Skeletal muscle tissue (tissue), 4 donors: ENCODE data around the gene PRKN. TPM values are rescaled to one million over a fixed set of nuclear protein-coding genes. Genes with fewer than 3 reads are reported as not detected.

Experiments used
- H3K27ac ChIP-seq: one replicate; pipeline ENCODE4 v1.7.0; 2013; ENCODE audit warnings: mild to moderate bottlenecking, low read depth, low read length, inconsistent platforms
- H3K27me3 ChIP-seq, 3 donors: one replicate each; pipeline ENCODE4 v1.7.0; 2013; ENCODE audit warnings: low read length in 3 of 3; ENCODE audit not compliant: control insufficient read depth in 3 of 3, insufficient read depth in 3 of 3
- H3K36me3 ChIP-seq, 3 donors: one replicate each; pipeline ENCODE4 v1.7.0; 2013; ENCODE audit warnings: low read length in 3 of 3; ENCODE audit not compliant: control insufficient read depth in 3 of 3, insufficient read depth in 3 of 3
- H3K4me1 ChIP-seq, 3 donors: one replicate each; pipeline ENCODE4 v1.7.0; 2013; ENCODE audit warnings: low read length in 3 of 3, mild to moderate bottlenecking in 3 of 3; ENCODE audit not compliant: control insufficient read depth in 3 of 3, insufficient read depth in 3 of 3
- H3K4me3 ChIP-seq, 3 donors: one replicate each; pipeline ENCODE4 v1.7.0; 2013; ENCODE audit warnings: low read length in 3 of 3
- H3K9ac ChIP-seq, 3 donors: one replicate each; pipeline ENCODE4 v1.7.0; 2013; ENCODE audit warnings: low read length in 3 of 3, mild to moderate bottlenecking in 3 of 3, moderate library complexity in 2 of 3, low read depth in 1 of 3
- H3K9me3 ChIP-seq, 3 donors: one replicate each; pipeline ENCODE4 v1.7.0; 2013; ENCODE audit warnings: low read length in 3 of 3; ENCODE audit not compliant: control insufficient read depth in 3 of 3
- total RNA-seq: library from RNA; depleted of rRNA; stranded (reverse); fragments of >200 nt; gene quantifications from one replicate; pipeline ENCODE4 v1.2.3, GENCODE V29; 2014
- donor health status: Osteomylitis.

Gene PRKN
- total RNA-seq, 1 donor from 2014 or later, result 16.7 TPM

DNA sequence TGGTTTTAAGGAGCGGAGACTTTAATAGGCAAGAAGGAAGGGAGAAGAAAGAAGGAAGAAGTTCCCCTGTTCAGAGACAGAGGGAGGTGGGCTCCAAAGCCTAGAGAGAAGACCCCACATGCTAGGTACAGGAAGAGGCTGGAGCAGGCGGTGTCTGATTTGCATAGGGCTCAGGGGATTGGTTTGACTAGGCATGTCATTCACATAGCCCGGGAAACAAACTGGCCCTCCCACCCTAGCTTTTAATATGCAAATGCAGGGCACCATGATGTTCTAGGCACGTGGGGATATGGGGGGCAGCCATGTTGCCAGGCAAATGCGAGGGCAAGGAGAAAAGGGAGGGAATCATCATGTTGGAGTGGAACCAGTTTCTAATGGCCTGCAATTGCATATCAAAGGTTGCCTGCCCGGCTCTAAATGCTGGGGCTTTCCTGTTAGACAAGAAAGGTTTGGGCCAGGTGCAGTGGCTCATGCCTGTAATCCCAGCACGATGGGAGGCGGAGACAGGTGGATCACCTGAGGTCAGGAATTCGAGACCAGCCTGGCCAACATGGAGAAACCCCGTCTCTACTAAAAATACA is 1419.4 kb downstream of the PRKN start:
- no peaks in the 10 kb centered on the region for H3K27me3 ChIP-seq
- no peaks in the 10 kb centered on the region for H3K4me1 ChIP-seq
- H3K9me3 ChIP-seq, result no peaks in the 10 kb centered on the region
- no peak overlapping the region for H3K4me3 ChIP-seq
- no peak overlapping the region for H3K27ac ChIP-seq
- no peak overlapping the region for H3K9ac ChIP-seq
- no peaks in the 10 kb centered on the region for H3K36me3 ChIP-seq

DNA sequence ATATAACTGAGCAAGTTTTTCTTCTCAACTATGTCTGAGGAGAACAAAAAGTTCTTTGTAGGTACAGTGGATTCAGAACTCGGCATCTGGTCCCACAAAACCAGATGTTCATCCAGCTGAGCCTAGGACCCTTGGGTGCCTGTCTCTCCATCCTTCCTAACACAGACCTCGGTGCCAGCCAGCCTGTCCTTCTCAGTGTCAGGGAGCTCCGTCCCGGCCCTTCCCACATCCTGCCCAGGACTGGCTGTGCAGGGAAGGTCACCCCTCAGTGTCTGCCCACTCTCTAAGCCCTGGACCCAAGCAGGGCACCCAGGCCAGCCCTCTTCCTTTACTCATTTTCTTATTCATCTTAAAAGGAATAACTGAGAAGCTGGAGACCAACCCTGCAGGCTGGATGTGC is 1421.7 kb downstream of the PRKN start:
- Histone ChIP-seq H3K9ac (no peak overlapping the region), H3K4me3 (no peak overlapping the region), H3K27me3 (no peaks in the 10 kb centered on the region), H3K27ac (no peak overlapping the region), H3K4me1 (no peaks in the 10 kb centered on the region), H3K9me3 (no peaks in the 10 kb centered on the region), H3K36me3 (no peaks in the 10 kb centered on the region)

DNA sequence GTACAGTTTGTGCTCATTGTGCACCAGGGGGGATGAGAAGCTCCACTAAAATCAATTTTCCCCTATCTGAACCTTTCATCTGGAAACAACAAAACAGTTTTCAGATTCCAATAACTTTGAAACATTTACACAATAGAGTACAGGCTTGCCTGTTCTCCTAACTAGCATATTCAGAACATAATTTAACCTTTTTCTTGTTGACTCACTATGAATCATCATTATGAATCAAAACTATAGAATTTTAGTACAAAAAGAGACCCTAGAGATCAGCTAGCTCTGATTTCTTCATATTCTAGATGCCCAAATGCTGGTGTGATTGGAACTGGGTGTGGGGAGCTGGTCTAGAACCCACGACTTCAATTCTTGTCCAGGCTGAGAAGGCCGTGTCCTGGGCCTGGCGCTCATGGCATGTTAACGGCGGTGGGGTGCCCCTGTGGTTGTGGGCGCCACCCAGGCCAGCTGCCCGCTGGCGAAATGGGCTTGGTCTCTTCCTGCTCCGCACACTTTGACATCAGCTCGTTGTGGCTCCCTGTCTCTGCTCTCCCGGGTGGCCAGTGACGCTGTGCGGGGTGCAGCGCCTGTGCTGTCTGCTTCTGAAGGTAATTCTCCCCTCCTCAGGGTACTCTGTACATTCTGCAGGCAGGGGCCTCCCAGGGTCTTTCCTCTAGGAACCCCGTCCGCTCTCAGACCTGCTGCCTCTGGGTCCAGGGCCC is 1423.8 kb downstream of the PRKN start:
- Histone ChIP-seq H3K36me3 (no peaks in the 10 kb centered on the region), H3K4me3 (no peak overlapping the region), H3K4me1 (no peaks in the 10 kb centered on the region), H3K9ac (no peak overlapping the region), H3K9me3 (no peaks in the 10 kb centered on the region), H3K27me3 (no peaks in the 10 kb centered on the region), H3K27ac (no peak overlapping the region)

DNA sequence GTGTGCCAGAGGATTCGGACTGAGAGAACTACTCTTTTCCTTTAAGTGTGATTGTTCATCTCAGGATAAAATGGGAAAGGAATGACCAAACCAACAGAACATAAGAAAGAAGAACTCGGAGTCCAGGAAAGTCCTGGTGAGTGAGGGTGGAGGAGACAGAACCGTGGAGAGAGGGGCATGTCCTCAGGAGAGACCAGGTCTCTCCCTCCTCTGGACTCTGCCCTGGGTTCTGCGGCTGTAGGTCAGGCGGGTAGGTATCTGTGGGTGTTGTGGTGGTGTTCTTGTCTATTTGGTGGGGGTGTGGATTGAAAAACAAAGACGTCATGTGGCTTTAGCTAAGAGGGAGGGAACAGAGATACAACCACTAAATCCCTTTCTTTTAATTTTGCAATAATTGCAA is 1424.6 kb downstream of the PRKN start:
- Histone ChIP-seq H3K36me3 (no peaks in the 10 kb centered on the region), H3K4me3 (no peak overlapping the region), H3K4me1 (no peaks in the 10 kb centered on the region), H3K9me3 (no peaks in the 10 kb centered on the region), H3K27ac (no peak overlapping the region), H3K27me3 (no peaks in the 10 kb centered on the region), H3K9ac (no peak overlapping the region)

DNA sequence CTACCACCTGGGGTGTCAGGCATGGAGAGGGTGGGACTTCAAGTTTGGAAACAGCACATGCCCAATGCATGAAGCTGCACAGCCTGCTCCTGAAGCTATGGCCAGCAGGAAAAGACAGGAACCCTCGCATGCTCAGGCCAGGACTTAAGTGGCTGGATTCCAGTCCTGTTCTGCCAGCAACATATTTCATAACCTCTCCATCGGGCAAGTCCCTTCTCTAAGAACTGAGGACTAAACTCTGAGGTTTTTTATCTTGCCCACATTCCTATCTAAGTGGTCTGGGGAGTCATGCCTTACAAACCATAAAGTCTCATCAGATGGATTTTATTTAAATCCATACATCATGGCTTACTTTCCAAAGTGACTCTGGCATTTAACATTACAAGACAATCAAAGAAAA is 1426.2 kb downstream of the PRKN start:
- H3K9me3 ChIP-seq, result no peaks in the 10 kb centered on the region

DNA sequence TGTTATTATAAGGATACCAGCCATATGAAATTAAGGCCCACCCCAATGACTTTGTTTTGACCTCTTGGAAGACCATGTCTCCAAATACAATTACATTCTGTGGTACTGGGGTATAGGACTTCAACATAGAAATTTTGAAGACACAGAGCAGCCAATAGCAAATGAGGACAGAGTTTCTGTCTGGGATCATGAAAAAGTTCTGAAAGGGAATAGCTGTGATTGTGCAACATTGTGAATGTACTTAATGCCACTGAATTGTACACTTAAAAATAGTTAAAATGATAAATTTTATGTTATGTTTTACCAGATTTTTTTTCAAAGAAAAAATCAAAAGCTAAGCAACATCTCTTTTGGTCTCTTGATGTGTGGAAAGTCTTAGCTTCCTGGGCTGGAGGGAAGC is 1426.7 kb downstream of the PRKN start:
- H3K9ac ChIP-seq, result no peak overlapping the region
- H3K36me3 ChIP-seq, result no peaks in the 10 kb centered on the region
- H3K4me1 ChIP-seq, result no peaks in the 10 kb centered on the region
- no peak overlapping the region for H3K4me3 ChIP-seq
- H3K27ac ChIP-seq, result no peak overlapping the region
- no peaks in the 10 kb centered on the region for H3K9me3 ChIP-seq
- H3K27me3 ChIP-seq, result no peaks in the 10 kb centered on the region

More for the DNA sequence above, 1426.2 kb downstream of the PRKN start:
- Histone ChIP-seq H3K36me3 (no peaks in the 10 kb centered on the region), H3K27me3 (no peaks in the 10 kb centered on the region), H3K9ac (no peak overlapping the region), H3K27ac (no peak overlapping the region), H3K4me3 (no peak overlapping the region), H3K4me1 (no peaks in the 10 kb centered on the region)

DNA sequence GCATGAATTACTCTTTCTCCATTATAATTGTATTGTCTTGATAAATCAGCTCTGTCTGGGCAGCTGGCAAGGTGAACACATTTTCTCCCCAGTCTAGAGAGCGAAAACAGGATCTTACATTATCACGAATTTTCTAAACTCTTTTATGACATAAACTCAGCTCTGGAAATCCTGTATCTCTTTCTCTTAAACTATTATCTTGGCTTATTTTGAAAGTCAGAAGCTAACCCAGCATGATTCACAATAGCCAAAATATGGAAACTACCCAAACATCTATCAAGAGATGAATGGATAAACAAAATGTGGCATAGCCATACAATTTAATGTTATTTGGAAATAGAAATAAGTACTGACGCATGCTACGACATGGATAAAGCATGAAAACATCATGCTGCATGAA is 1427.8 kb downstream of the PRKN start:
- no peak overlapping the region for H3K27ac ChIP-seq
- H3K9ac ChIP-seq, result no peak overlapping the region
- no peaks in the 10 kb centered on the region for H3K9me3 ChIP-seq
- no peaks in the 10 kb centered on the region for H3K4me1 ChIP-seq
- H3K36me3 ChIP-seq, result no peaks in the 10 kb centered on the region
- H3K27me3 ChIP-seq, result no peaks in the 10 kb centered on the region
- H3K4me3 ChIP-seq, result no peak overlapping the region

Other genes with a start within 250 kb of the PRKN start
- 1.0 TPM for gene PACRG, start 208 bp upstream of the PRKN start, total RNA-seq